GM12878 (cell line): ENCODE results near the gene IL17RC.

ENCODE experiments used
- BACH1 ChIP-seq: fragments of 450-650 bp; IDR thresholded peaks from 2 replicates; pipeline ENCODE4 v1.6.1; 2017; ENCODE audit warnings: mild to moderate bottlenecking, borderline replicate concordance
- CEBPZ ChIP-seq: fragments of 150-350 bp; IDR thresholded peaks from 2 replicates; pipeline ENCODE4 v1.6.1; 2016; ENCODE audit warnings: low read depth, low read length
- CREB1 ChIP-seq: IDR thresholded peaks from 2 replicates; pipeline ENCODE4 v1.6.1; 2012; ENCODE audit warnings: low read depth, mild to moderate bottlenecking, inconsistent platforms
- CTCF ChIP-seq, 3 experiments: IDR thresholded peaks in 2 of 3; conservative IDR thresholded peaks in 1 of 3; 2 replicates each; pipeline ENCODE4 v1.5.1; 2011; ENCODE audit warnings: low read depth in 3 of 3, low read length in 3 of 3, mild to moderate bottlenecking in 3 of 3, control low read depth in 2 of 3, moderate library complexity in 2 of 3, inconsistent platforms in 1 of 3, mixed read lengths in 1 of 3; ENCODE audit not compliant: control insufficient read depth in 2 of 3, insufficient read depth in 1 of 3; ENCODE audit errors: extremely low read depth in 1 of 3
- HCFC1 ChIP-seq: fragments of 150-350 bp; IDR thresholded peaks from 2 replicates; pipeline ENCODE4 v1.6.1; 2014; ENCODE audit warnings: low read length
- HDAC6 ChIP-seq: fragments of 200-600 bp; sonication (generic); IDR thresholded peaks from one replicate; pipeline ENCODE4 v1.8.0; 2017; ENCODE audit warnings: antibody characterized with exemption; ENCODE audit not compliant: unreplicated experiment
- KLF5 ChIP-seq: fragments of 450-650 bp; IDR thresholded peaks from 2 replicates; pipeline ENCODE4 v1.6.1; 2014; ENCODE audit warnings: mild to moderate bottlenecking; ENCODE audit not compliant: partially characterized antibody
- PAX5 ChIP-seq: IDR thresholded peaks from 2 replicates; pipeline ENCODE4 v1.6.1; 2011; ENCODE audit warnings: low read depth, low read length, borderline replicate concordance
- SPI1 ChIP-seq: IDR thresholded peaks from 2 replicates; pipeline ENCODE4 v1.6.1; 2011; ENCODE audit warnings: low read depth, mild to moderate bottlenecking, low read length, moderate library complexity, borderline replicate concordance; ENCODE audit not compliant: insufficient read depth

- TF ChIP-seq HCFC1 (no peak), BACH1 (no peak), PAX5 (no peak), HDAC6 (no peak), KLF5 (no peak), CEBPZ (no peak), SPI1 (no peak), CTCF (IDR thresholded peaks at IDR 0.05 in 2 of 3, conservative IDR thresholded peaks at IDR 0.05 in 1 of 3; ENCODE audit: control insufficient read depth in 2 of 3, extremely low read depth in 1 of 3, insufficient read depth in 1 of 3, low read depth in 3 of 3, low read length in 3 of 3) (no peak), CREB1 (no peak)
Measured at GRCh38 chr3:9928158-9928557, 11.3 kb downstream of the IL17RC start.
